Activated naive CD4-positive, alpha-beta T cell treated with anti-CD3 and anti-CD28 coated beads, Interleukin-2, amount 50 U/mL, for 24 hours (primary cell): ENCODE measurements around the gene KIAA0825.

Source experiments
- H3K27ac Mint-ChIP-seq: one replicate; pipeline ENCODE4 v1.8.0; 2021; ENCODE audit warnings: mild to moderate bottlenecking, mixed read lengths
- H3K27me3 Mint-ChIP-seq: one replicate; pipeline ENCODE4 v1.8.0; 2021; ENCODE audit warnings: mixed read lengths
- H3K36me3 Mint-ChIP-seq: one replicate; pipeline ENCODE4 v1.8.0; 2021; ENCODE audit warnings: mixed read lengths
- H3K4me1 Mint-ChIP-seq: one replicate; pipeline ENCODE4 v1.8.0; 2021; ENCODE audit warnings: mixed read lengths
- H3K4me3 Mint-ChIP-seq: one replicate; pipeline ENCODE4 v1.8.0; 2021; ENCODE audit warnings: mild to moderate bottlenecking, mixed read lengths
- H3K9me3 Mint-ChIP-seq: one replicate; pipeline ENCODE4 v1.8.0; 2021; ENCODE audit warnings: mixed read lengths

KIAA0825 gene

DNA sequence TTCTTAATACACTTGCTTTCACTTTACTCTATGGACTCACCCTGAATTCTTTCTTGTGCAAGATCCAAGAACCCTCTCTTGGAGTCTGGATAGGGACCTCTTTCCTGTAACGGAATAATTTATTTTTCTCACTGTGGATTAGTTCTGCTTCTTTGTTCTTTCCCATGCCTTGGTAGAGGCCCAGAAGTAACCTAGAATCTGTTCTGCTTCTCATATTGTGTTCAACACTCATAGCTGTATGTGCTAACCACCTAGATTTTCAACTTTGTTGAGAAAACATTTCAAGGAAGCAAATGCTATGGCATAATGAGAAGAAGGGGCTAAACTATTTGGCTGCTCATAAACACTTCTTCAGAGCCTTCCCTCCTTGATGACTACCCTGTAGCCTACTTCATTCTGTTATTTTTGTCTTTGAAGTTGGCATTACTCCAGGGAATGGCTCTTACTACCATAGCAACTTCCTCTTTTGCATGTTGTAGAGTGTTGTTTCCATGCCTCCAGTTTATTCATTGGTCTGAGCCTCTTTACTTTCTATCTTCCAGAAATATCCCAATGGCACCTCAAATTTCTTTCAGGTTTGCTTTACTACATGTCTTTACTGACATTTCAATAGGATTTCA lies 74.3 kb downstream of the KIAA0825 start:
- Mint-ChIP-seq H3K27ac (no peak overlapping the region), H3K4me1 (no peaks in the 10 kb centered on the region), H3K4me3 (no peak overlapping the region), H3K36me3 (peaks cover 21% of the 10 kb centered on the region), H3K27me3 (no peaks in the 10 kb centered on the region), H3K9me3 (peaks cover 10% of the 10 kb centered on the region)

DNA sequence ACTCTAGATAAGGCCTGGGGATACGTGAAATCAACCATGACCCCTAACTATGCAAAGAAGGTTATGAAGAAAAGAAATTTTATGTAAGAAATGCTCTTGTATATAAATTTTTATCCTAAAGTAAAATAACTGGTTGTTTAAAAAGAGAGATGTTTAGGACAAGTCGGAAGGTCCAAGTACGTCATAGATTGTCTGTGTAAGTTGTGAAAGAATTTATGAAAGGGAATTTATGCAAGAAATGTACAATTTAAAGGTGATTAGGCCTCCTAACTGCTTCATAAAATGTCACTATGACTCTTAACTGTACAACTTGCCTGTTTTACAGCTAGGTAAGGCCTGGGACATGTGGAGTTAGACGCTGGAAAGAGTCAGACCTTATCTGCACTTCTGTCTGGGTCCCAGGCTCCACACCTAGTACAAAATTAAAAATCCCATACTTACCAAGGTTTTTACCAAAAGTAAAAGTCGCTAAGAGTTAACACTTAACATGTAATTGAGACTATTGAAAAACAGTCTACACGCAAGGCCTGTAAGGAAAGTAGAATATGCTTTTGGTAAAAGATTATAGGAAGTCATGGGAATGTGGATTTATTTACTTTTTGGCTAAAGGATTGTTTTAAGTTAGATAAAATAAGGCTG lies 77.4 kb downstream of the KIAA0825 start:
- Mint-ChIP-seq H3K36me3 (peaks cover 13% of the 10 kb centered on the region), H3K27ac (no peak overlapping the region), H3K4me1 (no peaks in the 10 kb centered on the region), H3K4me3 (no peak overlapping the region), H3K27me3 (no peaks in the 10 kb centered on the region), H3K9me3 (peaks cover 10% of the 10 kb centered on the region)

DNA sequence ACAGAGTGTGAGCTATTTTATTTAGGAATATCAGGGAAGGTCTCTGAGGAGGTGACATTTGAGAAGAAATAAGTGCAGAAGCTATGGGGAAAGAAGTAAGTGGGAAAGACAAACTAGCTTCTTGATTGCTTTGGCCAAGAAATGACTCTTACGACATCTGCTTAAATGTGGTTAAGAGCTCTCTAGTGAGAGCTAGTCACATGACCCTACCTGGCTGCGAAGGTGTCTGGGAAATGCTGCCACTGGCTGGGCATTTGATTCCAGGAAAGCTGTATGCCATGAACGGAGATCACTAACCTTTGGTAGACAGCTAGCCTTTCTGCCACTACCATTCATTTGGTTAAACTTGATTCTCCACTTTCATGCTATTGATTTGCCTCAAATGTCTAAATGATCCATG lies 80.1 kb downstream of the KIAA0825 start:
- Mint-ChIP-seq H3K9me3 (peaks cover 10% of the 10 kb centered on the region), H3K4me3 (no peak overlapping the region), H3K4me1 (no peaks in the 10 kb centered on the region), H3K27ac (no peak overlapping the region), H3K27me3 (no peaks in the 10 kb centered on the region), H3K36me3 (peaks cover 14% of the 10 kb centered on the region)

DNA sequence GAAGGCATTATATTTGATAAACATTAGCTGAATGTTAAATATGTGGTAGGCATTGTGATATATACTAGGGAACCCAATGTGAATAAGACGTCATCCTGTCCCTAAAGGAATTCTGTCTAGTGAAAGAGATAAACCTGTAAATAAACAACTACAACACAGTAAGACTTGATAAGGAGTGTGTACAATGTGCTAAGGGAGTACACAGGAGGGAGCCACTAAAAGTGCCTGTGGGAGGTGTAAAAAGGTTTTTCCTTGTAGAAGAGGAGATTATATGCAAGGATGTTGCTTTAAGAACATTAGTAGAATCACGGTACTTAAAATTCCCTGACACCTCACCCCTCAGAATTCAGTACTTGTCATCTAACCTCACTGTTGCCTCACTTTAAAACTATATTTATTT lies 91.7 kb downstream of the KIAA0825 start:
- H3K27ac Mint-ChIP-seq = no peak overlapping the region
- no peaks in the 10 kb centered on the region for H3K27me3 Mint-ChIP-seq
- H3K9me3 Mint-ChIP-seq = no peaks in the 10 kb centered on the region
- no peaks in the 10 kb centered on the region for H3K4me1 Mint-ChIP-seq
- no peaks in the 10 kb centered on the region for H3K36me3 Mint-ChIP-seq
- no peak overlapping the region for H3K4me3 Mint-ChIP-seq

DNA sequence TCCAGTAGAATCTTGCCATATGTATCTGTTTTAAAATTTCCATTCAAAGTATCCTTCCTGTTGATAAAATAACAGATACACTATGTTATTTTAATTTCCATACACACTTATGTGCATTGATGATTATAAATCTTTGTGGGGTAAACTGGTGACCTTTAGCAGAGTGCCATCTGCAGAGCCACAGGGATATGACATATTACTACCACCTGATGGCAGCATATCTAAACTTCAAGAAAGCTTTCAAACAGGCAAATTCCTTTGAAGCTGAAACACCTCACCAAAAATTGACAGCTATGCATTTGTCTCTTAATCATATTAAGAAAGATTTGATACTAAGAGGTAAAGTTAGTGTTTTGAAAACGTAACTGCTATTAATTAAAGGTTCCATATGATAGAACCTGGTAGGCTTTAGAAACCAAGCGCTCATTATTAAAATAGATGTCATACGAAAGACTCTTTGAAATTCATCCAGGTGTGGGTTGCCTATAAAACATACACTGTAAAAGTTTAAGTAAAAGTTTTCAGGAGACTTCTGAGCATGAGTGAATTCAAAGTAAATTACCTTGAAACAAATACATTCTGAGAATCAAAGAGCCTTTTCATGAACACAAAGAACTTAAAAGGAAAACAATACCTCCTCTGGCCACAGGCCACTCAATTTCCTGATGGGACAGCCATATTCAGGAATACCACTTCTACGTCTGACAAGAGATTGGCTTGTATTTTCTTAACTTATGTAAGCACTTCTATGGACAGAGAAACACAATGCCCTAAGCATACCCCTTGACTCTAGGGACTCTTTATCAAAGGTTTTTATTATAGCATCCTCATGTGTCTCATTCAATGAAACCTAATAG lies 93.3 kb downstream of the KIAA0825 start:
- H3K27ac Mint-ChIP-seq = no peak overlapping the region
- H3K4me1 Mint-ChIP-seq = no peaks in the 10 kb centered on the region
- no peaks in the 10 kb centered on the region for H3K27me3 Mint-ChIP-seq
- no peaks in the 10 kb centered on the region for H3K36me3 Mint-ChIP-seq
- H3K9me3 Mint-ChIP-seq = no peaks in the 10 kb centered on the region
- H3K4me3 Mint-ChIP-seq = no peak overlapping the region

DNA sequence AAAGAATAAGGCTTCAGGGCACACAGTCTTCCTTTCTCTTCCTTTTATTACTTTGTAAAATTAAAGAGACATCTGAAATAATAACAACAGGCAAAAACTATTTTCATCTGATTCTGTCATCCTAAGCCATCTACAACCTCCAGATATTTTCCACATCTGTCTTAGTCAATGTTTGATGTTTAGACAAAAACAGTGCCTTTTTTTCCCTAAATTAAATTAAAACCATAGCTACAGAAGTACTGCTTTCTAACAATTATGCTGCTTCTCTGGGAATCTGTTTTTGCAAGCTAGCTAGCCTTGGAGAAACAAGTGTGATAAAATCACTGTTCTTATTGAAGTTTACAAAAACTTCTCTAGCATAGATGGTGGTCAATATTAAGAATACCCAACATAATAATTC lies 95.4 kb downstream of the KIAA0825 start:
- Mint-ChIP-seq H3K4me1 (no peaks in the 10 kb centered on the region), H3K27ac (no peak overlapping the region), H3K9me3 (no peaks in the 10 kb centered on the region), H3K4me3 (no peak overlapping the region), H3K36me3 (no peaks in the 10 kb centered on the region), H3K27me3 (no peaks in the 10 kb centered on the region)

DNA sequence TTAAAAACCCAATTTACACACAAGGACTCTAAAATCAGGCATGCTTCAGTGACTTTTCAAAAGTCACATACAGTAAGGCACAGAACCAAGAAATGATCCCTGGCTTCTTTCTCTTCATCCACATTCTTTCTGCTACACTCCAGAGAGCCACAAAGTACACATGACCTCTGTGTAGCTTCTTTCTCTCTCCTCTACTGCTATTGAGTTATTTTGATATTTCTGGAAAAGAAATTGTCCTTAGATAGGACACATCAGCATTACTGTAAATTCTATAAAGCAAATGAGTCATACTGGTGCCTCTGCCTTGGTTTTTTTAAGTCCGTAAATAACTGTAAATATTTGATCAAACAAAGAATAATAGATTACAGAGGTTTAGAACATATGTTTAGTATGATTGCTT lies 96.3 kb downstream of the KIAA0825 start:
- H3K4me3 Mint-ChIP-seq = no peak overlapping the region
- no peak overlapping the region for H3K27ac Mint-ChIP-seq
- H3K36me3 Mint-ChIP-seq = no peaks in the 10 kb centered on the region
- no peaks in the 10 kb centered on the region for H3K27me3 Mint-ChIP-seq
- H3K4me1 Mint-ChIP-seq = no peaks in the 10 kb centered on the region
- no peaks in the 10 kb centered on the region for H3K9me3 Mint-ChIP-seq

DNA sequence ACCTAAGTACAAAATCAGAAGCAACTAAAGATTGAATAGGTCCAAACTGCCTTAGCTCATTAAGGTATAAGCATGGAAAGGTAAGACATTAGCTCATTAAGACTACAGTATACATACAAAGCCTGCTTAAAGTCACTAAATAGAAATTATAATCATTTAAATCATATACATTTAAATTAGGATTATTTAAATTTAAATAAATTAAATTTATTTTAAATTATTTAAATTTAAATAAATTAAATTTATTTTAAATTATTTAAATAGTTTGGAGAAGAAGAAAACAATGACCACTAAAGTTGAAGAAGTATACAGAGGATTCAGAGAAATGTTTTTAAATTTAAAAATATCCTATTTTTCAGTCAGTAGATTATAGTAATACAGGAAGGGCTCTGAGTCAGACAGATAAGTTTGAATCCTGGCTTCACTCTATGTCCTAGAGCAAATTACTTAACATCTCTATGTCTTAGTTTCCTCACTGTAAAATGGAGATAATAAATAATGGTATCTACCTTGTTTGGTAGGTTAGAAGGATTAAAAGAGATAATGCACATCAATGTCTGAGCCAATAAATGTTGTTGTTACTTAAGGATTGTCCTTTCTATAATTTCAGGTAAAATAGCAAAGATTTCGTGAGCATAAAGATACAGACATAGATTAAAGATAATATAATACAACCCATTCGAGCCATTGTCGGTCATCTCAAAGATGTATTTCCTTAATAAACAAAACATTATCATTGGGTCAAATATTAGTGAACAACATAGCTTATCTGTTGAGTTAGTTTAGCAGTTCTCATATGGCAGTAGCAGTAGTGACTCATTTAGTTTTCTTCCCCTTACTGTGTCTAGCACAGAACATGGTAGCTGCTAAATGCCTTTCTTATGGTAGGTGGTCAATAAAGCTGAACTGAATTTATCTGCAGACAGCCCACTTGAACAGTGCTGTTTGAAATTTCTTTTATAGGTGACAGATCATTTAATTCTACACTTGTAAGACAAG lies 100.6 kb downstream of the KIAA0825 start:
- Mint-ChIP-seq H3K4me1 (no peaks in the 10 kb centered on the region), H3K27me3 (no peaks in the 10 kb centered on the region), H3K27ac (no peak overlapping the region), H3K9me3 (no peaks in the 10 kb centered on the region), H3K36me3 (no peaks in the 10 kb centered on the region), H3K4me3 (no peak overlapping the region)

DNA sequence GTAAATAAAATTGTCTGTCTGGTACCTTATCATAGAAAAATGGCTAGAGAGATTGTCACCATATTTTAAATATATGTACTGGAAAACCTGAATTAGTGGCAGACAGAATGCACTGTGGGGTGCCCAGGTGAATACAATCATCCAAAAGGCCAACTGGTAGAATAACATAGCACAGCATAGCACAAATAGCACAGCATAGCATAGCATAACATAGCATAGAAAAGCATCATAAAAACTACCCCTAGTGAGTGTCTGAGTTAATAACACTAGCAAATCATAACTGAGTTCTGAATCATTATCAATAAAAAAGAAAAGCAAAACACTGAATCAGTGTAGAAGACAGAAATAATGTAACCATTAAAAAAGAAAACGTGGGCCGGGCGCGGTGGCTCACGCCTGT lies 102.3 kb downstream of the KIAA0825 start:
- no peak overlapping the region for H3K27ac Mint-ChIP-seq
- H3K27me3 Mint-ChIP-seq = no peaks in the 10 kb centered on the region
- H3K4me1 Mint-ChIP-seq = no peaks in the 10 kb centered on the region
- H3K4me3 Mint-ChIP-seq = no peak overlapping the region
- no peaks in the 10 kb centered on the region for H3K36me3 Mint-ChIP-seq
- no peaks in the 10 kb centered on the region for H3K9me3 Mint-ChIP-seq

DNA sequence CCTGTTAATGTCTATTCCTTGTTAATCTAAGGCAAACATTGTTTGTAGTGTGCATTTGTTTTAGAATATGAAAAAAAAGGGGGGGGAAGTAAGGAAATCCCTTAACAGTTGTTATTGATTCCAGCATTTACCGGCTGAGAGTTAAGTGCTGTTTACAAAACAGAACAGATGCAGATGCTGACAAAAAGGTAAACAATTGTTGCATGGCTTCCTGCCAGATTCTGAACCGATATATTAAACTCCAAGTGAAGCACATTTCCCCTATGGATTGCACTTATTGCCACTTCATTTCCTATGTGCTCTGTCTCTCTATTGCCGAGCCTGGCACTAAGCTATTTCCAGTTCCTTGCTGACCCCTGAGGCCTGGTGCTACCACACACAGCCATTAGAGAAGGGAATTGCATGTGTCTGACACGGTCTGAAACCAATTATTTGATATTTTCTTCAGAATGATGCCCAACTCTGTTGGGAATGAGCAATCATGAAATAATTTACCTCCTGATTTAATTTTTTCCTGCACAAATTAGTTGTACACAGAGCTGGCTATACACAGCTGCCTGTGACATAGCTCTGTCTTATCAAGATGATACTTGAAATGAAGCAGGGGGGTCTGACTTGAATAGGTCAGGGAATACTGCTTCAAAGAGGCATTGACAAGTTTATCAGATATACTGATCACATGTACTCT lies 109.8 kb downstream of the KIAA0825 start:
- no peaks in the 10 kb centered on the region for H3K27me3 Mint-ChIP-seq
- H3K36me3 Mint-ChIP-seq = no peaks in the 10 kb centered on the region
- no peak overlapping the region for H3K4me3 Mint-ChIP-seq
- H3K9me3 Mint-ChIP-seq = no peaks in the 10 kb centered on the region
- H3K4me1 Mint-ChIP-seq = no peaks in the 10 kb centered on the region
- no peak overlapping the region for H3K27ac Mint-ChIP-seq

DNA sequence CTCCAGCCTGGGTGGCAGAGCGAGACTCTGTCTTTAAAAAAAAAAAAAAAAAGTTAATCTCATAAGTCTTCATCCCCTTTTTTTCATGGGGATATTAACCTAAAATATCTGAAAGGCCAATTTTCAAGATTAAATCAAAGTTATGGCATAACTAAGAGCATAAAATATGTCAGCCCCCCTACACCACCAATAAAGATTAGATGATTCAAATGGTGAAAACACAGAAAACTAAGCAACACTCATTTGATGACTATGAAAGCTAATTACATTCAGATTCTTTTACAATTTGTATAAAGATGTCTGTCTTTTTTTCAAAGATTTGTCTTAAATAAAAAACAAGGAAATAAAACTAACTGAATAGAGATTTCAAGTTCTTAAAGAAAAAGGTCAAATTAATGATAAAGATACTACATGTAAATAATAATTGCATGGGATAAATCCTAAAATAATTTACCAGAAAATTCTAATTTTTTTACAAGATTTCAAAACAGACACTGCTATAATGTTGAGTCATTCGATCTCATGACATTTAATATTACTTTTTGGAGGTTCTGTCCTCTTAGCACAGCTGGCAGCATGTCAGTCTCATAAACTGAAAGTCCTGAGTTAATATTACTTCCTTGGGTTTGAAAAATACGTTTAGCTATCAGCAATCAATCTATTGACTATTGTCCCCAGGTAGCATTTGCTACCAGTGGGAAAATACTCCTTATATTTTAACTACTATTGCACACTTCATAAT lies 112.9 kb downstream of the KIAA0825 start:
- H3K27me3 Mint-ChIP-seq = no peaks in the 10 kb centered on the region
- no peaks in the 10 kb centered on the region for H3K36me3 Mint-ChIP-seq
- H3K4me1 Mint-ChIP-seq = no peaks in the 10 kb centered on the region
- no peaks in the 10 kb centered on the region for H3K9me3 Mint-ChIP-seq
- H3K4me3 Mint-ChIP-seq = no peak overlapping the region
- H3K27ac Mint-ChIP-seq = no peak overlapping the region

DNA sequence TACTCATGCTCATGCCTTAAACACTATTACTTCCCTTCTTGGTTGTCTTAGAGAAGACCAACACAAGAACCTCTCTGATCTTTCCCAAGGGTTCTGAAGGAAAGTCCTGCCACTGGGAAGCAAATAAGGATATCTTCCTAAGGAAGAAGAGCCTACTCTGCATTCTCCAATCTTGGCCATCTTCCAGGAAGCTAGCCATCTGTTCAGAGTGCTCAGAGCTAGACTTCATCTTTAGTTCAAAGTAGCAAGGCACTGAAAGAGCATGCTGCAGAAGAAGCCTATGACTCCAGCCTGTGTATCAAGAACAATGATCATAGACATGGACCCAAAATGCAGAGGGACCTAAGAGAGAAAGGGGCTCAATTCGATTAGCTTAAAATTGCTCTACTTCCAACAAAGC lies 114.7 kb downstream of the KIAA0825 start:
- no peaks in the 10 kb centered on the region for H3K36me3 Mint-ChIP-seq
- no peaks in the 10 kb centered on the region for H3K27me3 Mint-ChIP-seq
- no peaks in the 10 kb centered on the region for H3K9me3 Mint-ChIP-seq
- H3K27ac Mint-ChIP-seq = no peak overlapping the region
- H3K4me1 Mint-ChIP-seq = no peaks in the 10 kb centered on the region
- H3K4me3 Mint-ChIP-seq = no peak overlapping the region

DNA sequence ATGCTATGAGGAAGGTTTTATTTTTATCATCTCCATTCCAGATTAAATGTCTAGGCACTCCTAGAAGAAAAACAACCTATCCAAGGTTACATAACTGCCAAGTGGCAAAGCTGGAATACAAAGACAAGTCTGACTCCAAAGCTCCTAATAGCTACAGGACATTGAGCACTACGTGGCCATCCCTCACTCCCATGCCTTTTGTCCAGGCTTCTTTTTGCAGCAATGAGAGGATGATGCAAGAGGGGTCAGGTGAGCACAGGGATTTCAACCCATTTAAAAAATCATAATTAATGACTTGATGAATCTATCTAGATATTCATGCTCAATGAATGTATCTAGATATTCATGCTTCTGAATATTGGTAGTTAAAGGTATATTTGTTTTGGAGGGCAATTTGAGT lies 117.0 kb downstream of the KIAA0825 start:
- Mint-ChIP-seq H3K4me1 (no peaks in the 10 kb centered on the region), H3K4me3 (no peak overlapping the region), H3K27me3 (no peaks in the 10 kb centered on the region), H3K36me3 (no peaks in the 10 kb centered on the region), H3K27ac (no peak overlapping the region), H3K9me3 (no peaks in the 10 kb centered on the region)

DNA sequence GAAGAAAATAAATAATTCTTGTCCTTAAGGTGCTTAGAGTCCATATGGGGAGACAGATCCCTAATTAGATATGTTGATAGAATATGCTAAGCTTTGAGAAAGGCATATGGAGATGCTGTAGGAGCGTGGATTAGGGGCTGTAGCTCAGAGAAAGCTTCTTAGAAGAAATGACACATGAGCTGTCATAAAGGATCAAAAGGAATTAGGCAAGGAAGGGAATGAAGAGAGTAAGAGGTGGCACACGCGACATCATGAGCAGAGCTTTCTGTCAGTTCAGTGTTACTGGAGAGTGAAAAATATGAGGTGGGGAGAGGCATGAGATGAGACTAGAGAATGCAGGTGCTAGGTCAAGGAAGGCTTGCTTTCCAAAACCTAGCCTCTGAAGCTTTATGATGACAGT lies 118.6 kb downstream of the KIAA0825 start:
- Mint-ChIP-seq H3K27me3 (no peaks in the 10 kb centered on the region), H3K4me1 (no peaks in the 10 kb centered on the region), H3K4me3 (no peak overlapping the region), H3K27ac (no peak overlapping the region), H3K9me3 (no peaks in the 10 kb centered on the region), H3K36me3 (no peaks in the 10 kb centered on the region)
